Large intestine (tissue), 3 donors: ENCODE results near the gene VIT. TPM values are rescaled to one million over a fixed set of nuclear protein-coding genes. Genes with fewer than 3 reads are reported as not detected.

Experiments used
- DNase-seq, 2 donors: peaks; one replicate each; pipeline versions ENCODE4 v3.0.0 to v3.0.0-alpha.2; 2013
- H3K27ac ChIP-seq: one replicate; pipeline ENCODE4 v1.5.1; 2013; ENCODE audit warnings: low read length
- H3K27me3 ChIP-seq: 2 replicates; pipeline ENCODE4 v1.6.1; 2013; ENCODE audit warnings: low read length; ENCODE audit not compliant: control insufficient read depth, insufficient read depth
- H3K36me3 ChIP-seq: 2 replicates; pipeline ENCODE4 v1.6.1; 2013; ENCODE audit warnings: low read length; ENCODE audit not compliant: control insufficient read depth, insufficient read depth
- H3K4me1 ChIP-seq: one replicate; pipeline ENCODE4 v1.6.1; 2013; ENCODE audit warnings: low read length; ENCODE audit not compliant: control insufficient read depth, insufficient read depth
- H3K4me3 ChIP-seq: one replicate; pipeline ENCODE4 v1.5.1; 2013; ENCODE audit warnings: low read length
- H3K9me3 ChIP-seq: one replicate; pipeline ENCODE4 v1.6.1; 2013; ENCODE audit warnings: mild to moderate bottlenecking, low read depth, low read length, moderate library complexity; ENCODE audit not compliant: control insufficient read depth
- WGBS: methylation state at CpG from one replicate; pipeline ENCODE4 v1.1.5; 2013; ENCODE audit warnings: low lambda C conversion rate; ENCODE audit not compliant: insufficient coverage; 5-methylcytosine and 5-hydroxymethylcytosine counted together
- polyA plus RNA-seq: library from polyadenylated mRNA; unstranded; fragments of 120-200 nt; gene quantifications from one replicate; pipeline ENCODE4 v1.2.1, GENCODE V29; 2013

The VIT gene
- polyA plus RNA-seq, 1 donor = 0.13 TPM

DNA sequence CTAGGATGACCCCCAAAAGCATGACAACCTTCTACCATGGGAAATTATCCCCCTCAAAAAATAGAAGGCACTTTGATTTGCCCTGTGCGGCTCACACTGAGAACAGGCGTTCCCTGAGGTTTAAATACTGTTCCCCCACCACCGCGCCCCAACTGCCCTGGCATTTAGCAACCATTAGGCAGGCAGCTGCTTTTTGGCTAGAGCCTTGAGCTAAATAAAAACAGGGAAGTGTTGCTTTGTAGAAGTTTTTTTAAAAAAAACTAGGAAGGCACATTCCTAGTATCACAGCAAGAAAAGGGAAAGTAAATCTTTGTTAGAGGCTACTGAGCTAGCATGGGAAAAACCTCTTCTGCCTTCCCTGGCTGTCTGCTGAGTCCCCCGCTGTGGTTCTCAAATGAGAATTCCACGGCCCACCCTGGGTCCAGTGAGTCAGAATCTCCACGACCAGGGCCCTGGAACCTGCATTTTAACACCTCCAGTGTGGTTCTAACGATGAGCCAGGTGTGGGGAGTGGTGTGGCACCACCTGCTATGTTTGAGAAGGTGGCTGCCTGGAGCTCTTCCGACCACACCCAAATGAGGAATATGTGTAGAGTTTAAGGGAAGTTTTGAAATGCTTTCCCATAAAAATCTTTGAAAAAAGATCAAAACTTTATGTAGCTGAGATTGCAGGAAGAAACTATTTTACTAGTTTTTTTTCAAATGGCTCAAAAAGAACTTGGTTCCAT, 66.4 kb downstream of the VIT start:
- DNase-seq = no peak
- Histone ChIP-seq H3K27me3 (peaks cover 2% of the 10 kb centered on the region), H3K9me3 (peaks cover 3% of the 10 kb centered on the region), H3K4me3 (no peak overlapping the region), H3K4me1 (no peaks in the 10 kb centered on the region), H3K27ac (no peak overlapping the region), H3K36me3 (no peaks in the 10 kb centered on the region)
- no CpG with 5 or more reads among the region's 9 CpGs for WGBS

- Histone ChIP-seq H3K9me3 (peaks cover 3% of the 10 kb centered on the region), H3K4me1 (no peaks in the 10 kb centered on the region), H3K4me3 (no peak overlapping the region), H3K27ac (no peak overlapping the region), H3K36me3 (no peaks in the 10 kb centered on the region), H3K27me3 (peaks cover 5% of the 10 kb centered on the region)
- no peak for DNase-seq
- WGBS = no CpG with 5 or more reads among the region's 2 CpGs
Measured at GRCh38 chr2:36769106-36769505, 72.6 kb downstream of the VIT start.

- H3K4me1 ChIP-seq = no peaks in the 10 kb centered on the region
- H3K36me3 ChIP-seq = no peaks in the 10 kb centered on the region
- DNase-seq = peak in 1 of 2 donors; percentile 11
- no peak overlapping the region for H3K27ac ChIP-seq
- no CpG with 5 or more reads among the region's 11 CpGs for WGBS
- H3K9me3 ChIP-seq = no peaks in the 10 kb centered on the region
- H3K27me3 ChIP-seq = peaks cover 5% of the 10 kb centered on the region
- no peak overlapping the region for H3K4me3 ChIP-seq
Measured at GRCh38 chr2:36770542-36771287, 74.2 kb downstream of the VIT start.

- Histone ChIP-seq H3K4me1 (no peaks in the 10 kb centered on the region), H3K27me3 (peaks cover 5% of the 10 kb centered on the region), H3K9me3 (no peaks in the 10 kb centered on the region), H3K27ac (no peak overlapping the region), H3K36me3 (no peaks in the 10 kb centered on the region), H3K4me3 (no peak overlapping the region)
- no peak for DNase-seq
- WGBS = 100% methylated on average over 1 of the region's 3 CpGs
Measured at GRCh38 chr2:36771671-36772070, 75.2 kb downstream of the VIT start.

DNA sequence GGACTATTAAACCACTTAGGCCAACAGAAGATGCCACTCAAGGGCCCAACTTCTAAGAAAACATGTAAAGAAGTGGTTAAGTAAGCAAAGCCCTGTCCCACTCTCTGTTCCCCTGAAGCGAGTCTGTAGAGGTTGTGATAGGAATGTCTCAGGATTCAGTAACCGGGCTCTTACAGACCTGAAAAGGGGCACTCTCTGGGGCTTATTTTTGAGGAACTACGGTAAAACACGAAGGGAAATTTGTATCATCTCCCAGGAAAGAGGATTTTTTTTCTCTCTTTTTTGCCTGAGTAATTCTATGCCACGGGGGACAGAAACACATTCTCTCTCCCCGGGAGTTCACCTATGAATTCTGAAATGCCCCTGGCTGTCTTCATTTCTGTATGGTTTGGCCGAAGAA, 77.4 kb downstream of the VIT start:
- Histone ChIP-seq H3K4me1 (no peaks in the 10 kb centered on the region), H3K9me3 (no peaks in the 10 kb centered on the region), H3K4me3 (no peak overlapping the region), H3K27me3 (peaks cover 8% of the 10 kb centered on the region), H3K27ac (no peak overlapping the region), H3K36me3 (no peaks in the 10 kb centered on the region)
- no peak for DNase-seq
- WGBS = no CpG with 5 or more reads among the region's 7 CpGs

GRCh38 chr2:36775261-36775660, 78.8 kb downstream of the VIT start:
- Histone ChIP-seq H3K4me1 (no peaks in the 10 kb centered on the region), H3K9me3 (no peaks in the 10 kb centered on the region), H3K27me3 (peaks cover 5% of the 10 kb centered on the region), H3K27ac (no peak overlapping the region), H3K4me3 (no peak overlapping the region), H3K36me3 (no peaks in the 10 kb centered on the region)
- 89% methylated on average over 1 of the region's 3 CpGs for WGBS
- no peak for DNase-seq

DNA sequence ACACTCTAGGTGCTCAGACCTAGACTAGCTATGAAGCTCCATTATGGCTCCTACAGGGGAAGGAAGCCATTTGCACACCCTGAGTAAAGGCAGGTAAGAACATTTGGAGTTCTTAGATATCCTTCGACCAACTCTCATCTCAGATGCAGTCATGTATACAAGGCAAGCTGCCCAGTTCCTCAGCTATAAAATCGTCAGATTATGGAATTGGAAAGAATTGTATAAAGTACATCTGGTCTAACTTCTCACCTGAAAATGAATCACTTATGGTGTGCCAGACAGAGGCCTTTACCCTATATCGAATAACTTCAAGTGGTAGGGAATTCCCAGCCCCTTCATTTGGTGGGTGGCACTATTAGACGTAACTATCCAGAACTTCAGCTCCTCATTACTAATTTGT, 79.3 kb downstream of the VIT start:
- WGBS = 80% methylated on average over 1 of the region's 4 CpGs

GRCh38 chr2:36777272-36777671, 80.8 kb downstream of the VIT start:
- Histone ChIP-seq H3K36me3 (no peaks in the 10 kb centered on the region), H3K4me3 (no peak overlapping the region), H3K9me3 (no peaks in the 10 kb centered on the region), H3K27me3 (peaks cover 3% of the 10 kb centered on the region), H3K4me1 (no peaks in the 10 kb centered on the region), H3K27ac (no peak overlapping the region)
- no peak for DNase-seq
- WGBS = no CpG with 5 or more reads among the region's 2 CpGs

More for the DNA sequence above, 79.3 kb downstream of the VIT start:
- DNase-seq = no peak
- H3K27me3 ChIP-seq = peaks cover 3% of the 10 kb centered on the region
- no peak overlapping the region for H3K4me3 ChIP-seq
- no peaks in the 10 kb centered on the region for H3K4me1 ChIP-seq
- H3K27ac ChIP-seq = no peak overlapping the region
- no peaks in the 10 kb centered on the region for H3K36me3 ChIP-seq
- no peaks in the 10 kb centered on the region for H3K9me3 ChIP-seq

DNA sequence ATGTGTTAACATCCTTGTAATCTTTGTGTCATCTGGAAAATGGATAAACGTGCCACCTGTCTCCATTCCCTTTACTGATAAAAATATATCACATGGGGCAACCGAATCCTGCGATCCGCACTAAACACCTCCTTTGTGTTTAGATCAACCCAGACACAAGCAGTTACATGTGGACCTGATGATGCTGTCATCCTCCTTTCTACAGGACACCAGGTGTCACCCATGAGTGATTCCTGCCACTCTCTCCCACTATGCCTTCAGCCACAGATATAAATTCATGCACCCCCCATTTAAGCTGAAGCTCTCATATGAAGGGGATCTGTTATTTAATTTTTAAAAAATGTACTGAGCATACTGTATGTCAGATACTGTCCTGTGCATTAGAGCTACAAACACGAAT, 81.3 kb downstream of the VIT start:
- no CpG with 5 or more reads among the region's 5 CpGs for WGBS

DNA sequence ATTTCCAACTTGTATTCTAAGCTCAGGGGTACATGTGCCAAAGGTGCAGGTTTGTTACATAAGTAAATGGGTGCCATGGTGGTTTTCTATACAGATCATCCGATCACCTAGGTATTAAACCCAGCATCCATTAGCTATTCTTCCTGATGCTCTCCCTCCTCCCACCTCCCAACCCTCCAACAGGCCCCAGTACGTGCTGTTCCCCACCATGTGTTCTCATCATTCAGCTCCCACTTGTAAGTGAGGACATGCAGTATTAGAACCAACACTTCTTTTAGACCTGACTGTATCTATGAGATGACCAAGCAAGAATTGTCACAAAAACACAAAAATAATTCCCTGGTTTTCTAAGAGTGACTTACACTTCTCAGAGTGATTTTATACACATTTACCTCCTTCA, 83.0 kb downstream of the VIT start:
- no peaks in the 10 kb centered on the region for H3K9me3 ChIP-seq
- WGBS = no CpG with 5 or more reads among the region's 2 CpGs
- no peak overlapping the region for H3K27ac ChIP-seq
- DNase-seq = no peak
- no peaks in the 10 kb centered on the region for H3K4me1 ChIP-seq
- H3K36me3 ChIP-seq = no peaks in the 10 kb centered on the region
- peaks cover 3% of the 10 kb centered on the region for H3K27me3 ChIP-seq
- no peak overlapping the region for H3K4me3 ChIP-seq

More for the DNA sequence above, 81.3 kb downstream of the VIT start:
- Histone ChIP-seq H3K4me1 (no peaks in the 10 kb centered on the region), H3K4me3 (no peak overlapping the region), H3K27me3 (peaks cover 3% of the 10 kb centered on the region), H3K9me3 (no peaks in the 10 kb centered on the region), H3K36me3 (no peaks in the 10 kb centered on the region), H3K27ac (no peak overlapping the region)
- DNase-seq = no peak
